Activated CD8-positive, alpha-beta memory T cell treated with anti-CD3 and anti-CD28 coated beads for 24 hours (primary cell): ENCODE measurements around the gene PRAMEF20.

ENCODE experiments used
- DNase-seq: peaks from one replicate; pipeline ENCODE4 v3.0.0-alpha.2; 2020

Gene PRAMEF20

GRCh38 chr1:13465515-13465914 lies 55.3 kb downstream of the PRAMEF20 start:
- DNase-seq: no peak

GRCh38 chr1:13469343-13469742 lies 59.1 kb downstream of the PRAMEF20 start:
- DNase-seq: no peak
